GM11168 (cell line): ENCODE data around the gene CHCHD2.
"Not testable (repeated sequence)": the region's sequence is repeated elsewhere in the genome, so short reads cannot be mapped to it uniquely, and the experiment has no call there.

ENCODE experiments used
- in situ Hi-C: fragments of 300-500 bp; cut with MboI; formaldehyde crosslinking; loops from one replicate; pipeline ENCODE4 v1.12.0; 2022; ENCODE audit warnings: low sequenced_read_pairs; ENCODE audit not compliant: unreplicated experiment

CHCHD2 gene

GRCh38 chr7:56106108-56107073, at the start of gene CHCHD2:
CHCHD2 (minus strand) TSS chr7:56106476; CDS start chr7:56106413, 63 bp downstream.
- in situ Hi-C loops: no loop called here

GRCh38 chr7:56131062-56131461, 24.8 kb upstream of the CHCHD2 start:
- in situ Hi-C loops: not testable (repeated sequence)

GRCh38 chr7:56127241-56127975, 21.1 kb upstream of the CHCHD2 start:
- in situ Hi-C loops: no loop called here

GRCh38 chr7:56125831-56126230, 19.6 kb upstream of the CHCHD2 start:
- in situ Hi-C loops: no loop called here

GRCh38 chr7:56124981-56125380, 18.7 kb upstream of the CHCHD2 start:
- in situ Hi-C loops: no loop called here

- in situ Hi-C loops: no loop called here
Observed at GRCh38 chr7:56121440-56121839, 15.2 kb upstream of the CHCHD2 start.

- in situ Hi-C loops: no loop called here
Observed at GRCh38 chr7:56115852-56116538, 9.7 kb upstream of the CHCHD2 start, which contains the start of gene NUPR2. NUPR2 (minus strand) TSS chr7:56116417; CDS start chr7:56116314, 103 bp downstream.

- in situ Hi-C loops: not testable (repeated sequence)
Observed at GRCh38 chr7:56112244-56112643, 6.0 kb upstream of the CHCHD2 start.

- in situ Hi-C loops: no loop called here
Observed at GRCh38 chr7:56110611-56111010, 4.3 kb upstream of the CHCHD2 start.

GRCh38 chr7:56107954-56108258, 1.6 kb upstream of the CHCHD2 start:
- in situ Hi-C loops: no loop called here

- in situ Hi-C loops: no loop called here
Observed at GRCh38 chr7:56105508-56105907, 768 bp downstream of the CHCHD2 start.

- in situ Hi-C loops: not testable (repeated sequence)
Observed at GRCh38 chr7:56104138-56104537, 2.1 kb downstream of the CHCHD2 start.

GRCh38 chr7:56099653-56100052, 6.6 kb downstream of the CHCHD2 start:
- in situ Hi-C loops: loop anchor here (25.0 kb wide), 1 partner anchor 462 kb away; no protein-coding TSS in a partner anchor

GRCh38 chr7:56098187-56099008, 7.9 kb downstream of the CHCHD2 start:
- in situ Hi-C loops: loop anchor here (25.0 kb wide), 1 partner anchor 461 kb away; no protein-coding TSS in a partner anchor

GRCh38 chr7:56097700-56098099, 8.6 kb downstream of the CHCHD2 start:
- in situ Hi-C loops: loop anchor here (25.0 kb wide), 1 partner anchor 460 kb away; no protein-coding TSS in a partner anchor

GRCh38 chr7:56092789-56093531, 13.3 kb downstream of the CHCHD2 start, which contains the start of gene PHKG1:
PHKG1 (minus strand) TSS chr7:56092952; CDS start chr7:56088941, 4,011 bp downstream.
- in situ Hi-C loops: loop anchor here (25.0 kb wide), 1 partner anchor 456 kb away; no protein-coding TSS in a partner anchor

GRCh38 chr7:56092388-56092787, 13.9 kb downstream of the CHCHD2 start:
- in situ Hi-C loops: loop anchor here (25.0 kb wide), 1 partner anchor 455 kb away; no protein-coding TSS in a partner anchor

- in situ Hi-C loops: loop anchor here (25.0 kb wide), 1 partner anchor 454 kb away; no protein-coding TSS in a partner anchor
Observed at GRCh38 chr7:56091591-56091990, 14.7 kb downstream of the CHCHD2 start.
